ENCODE measurements around the gene NAA35.
A peak's percentile ranks its signal among the peaks of the same experiment; 100 is the strongest.
"Not testable (repeated sequence)": the region's sequence is repeated elsewhere in the genome, so short reads cannot be mapped to it uniquely, and the experiment has no call there.

Gene NAA35

GRCh38 chr9:85943757-85944430 lies 2.9 kb downstream of the NAA35 start:
- no peak overlapping the region for H3K9ac ChIP-seq
- peaks cover 56% of the 10 kb centered on the region for H3K36me3 ChIP-seq
- H3K27me3 ChIP-seq: no peaks in the 10 kb centered on the region
- H3K4me1 ChIP-seq: peaks cover 47% of the 10 kb centered on the region
- no peak overlapping the region for H3K4me3 ChIP-seq
- H3K27ac ChIP-seq: no peak overlapping the region
- no peaks in the 10 kb centered on the region for H3K9me3 ChIP-seq
- peaks cover 66% of the 10 kb centered on the region for H4K20me1 ChIP-seq
- peak overlapping the region; percentile 54 for H3K4me2 ChIP-seq
- TF ChIP-seq Cebpa-rat (IDR thresholded peaks at IDR 0.05): no peak

- peaks cover 47% of the 10 kb centered on the region for H3K4me1 ChIP-seq
- H3K36me3 ChIP-seq: peaks cover 63% of the 10 kb centered on the region
- no peaks in the 10 kb centered on the region for H3K9me3 ChIP-seq
- no peaks in the 10 kb centered on the region for H3K27me3 ChIP-seq
- H4K20me1 ChIP-seq: peaks cover 72% of the 10 kb centered on the region
- TF ChIP-seq Cebpa-rat (IDR thresholded peaks at IDR 0.05): no peak
- no peak overlapping the region for H3K4me3 ChIP-seq
- H3K27ac ChIP-seq: no peak overlapping the region
- H3K9ac ChIP-seq: no peak overlapping the region
- H3K4me2 ChIP-seq: peak overlapping the region; percentile 54
These were observed 3.7 kb downstream of the NAA35 start for GRCh38 chr9:85944672-85945071.

- Histone ChIP-seq H3K4me3 (no peak overlapping the region), H3K4me1 (peaks cover 7% of the 10 kb centered on the region), H3K27me3 (no peaks in the 10 kb centered on the region), H3K9me3 (no peaks in the 10 kb centered on the region), H3K9ac (no peak overlapping the region), H3K36me3 (peaks cover 88% of the 10 kb centered on the region), H3K27ac (no peak overlapping the region), H3K4me2 (no peak overlapping the region), H4K20me1 (peaks cover 78% of the 10 kb centered on the region)
- TF ChIP-seq Cebpa-rat (IDR thresholded peaks at IDR 0.05): no peak
These were observed 8.8 kb downstream of the NAA35 start for GRCh38 chr9:85949586-85950335.

GRCh38 chr9:85959955-85960354 lies 19.0 kb downstream of the NAA35 start:
- Histone ChIP-seq H3K4me1 (no peaks in the 10 kb centered on the region), H3K36me3 (peaks cover 57% of the 10 kb centered on the region), H3K27me3 (no peaks in the 10 kb centered on the region), H4K20me1 (no peaks in the 10 kb centered on the region), H3K9ac (no peak overlapping the region), H3K27ac (no peak overlapping the region), H3K4me2 (no peak overlapping the region), H3K9me3 (no peaks in the 10 kb centered on the region), H3K4me3 (no peak overlapping the region)
- no peak for TF ChIP-seq Cebpa-rat (IDR thresholded peaks at IDR 0.05)

- Histone ChIP-seq H3K9ac (no peak overlapping the region), H4K20me1 (no peaks in the 10 kb centered on the region), H3K27me3 (no peaks in the 10 kb centered on the region), H3K36me3 (peaks cover 63% of the 10 kb centered on the region), H3K9me3 (no peaks in the 10 kb centered on the region), H3K4me1 (no peaks in the 10 kb centered on the region), H3K27ac (no peak overlapping the region), H3K4me2 (no peak overlapping the region), H3K4me3 (no peak overlapping the region)
- TF ChIP-seq Cebpa-rat (IDR thresholded peaks at IDR 0.05): no peak
These were observed 19.7 kb downstream of the NAA35 start for GRCh38 chr9:85960688-85961093.

GRCh38 chr9:85964526-85964925 lies 23.6 kb downstream of the NAA35 start:
- Histone ChIP-seq H3K9ac (no peak overlapping the region), H3K36me3 (peaks cover 71% of the 10 kb centered on the region), H3K4me1 (no peaks in the 10 kb centered on the region), H3K27me3 (no peaks in the 10 kb centered on the region), H3K9me3 (no peaks in the 10 kb centered on the region), H3K4me3 (no peak overlapping the region), H3K4me2 (no peak overlapping the region), H4K20me1 (no peaks in the 10 kb centered on the region), H3K27ac (no peak overlapping the region)
- no peak for TF ChIP-seq Cebpa-rat (IDR thresholded peaks at IDR 0.05)

GRCh38 chr9:85964949-85965348 lies 24.0 kb downstream of the NAA35 start:
- peaks cover 75% of the 10 kb centered on the region for H3K36me3 ChIP-seq

GRCh38 chr9:85969727-85970126 lies 28.8 kb downstream of the NAA35 start:
- no peak overlapping the region for H3K9ac ChIP-seq
- no peaks in the 10 kb centered on the region for H4K20me1 ChIP-seq
- no peak overlapping the region for H3K4me3 ChIP-seq
- no peak for TF ChIP-seq Cebpa-rat (IDR thresholded peaks at IDR 0.05)
- no peak overlapping the region for H3K4me2 ChIP-seq
- H3K36me3 ChIP-seq: peaks cover 80% of the 10 kb centered on the region
- H3K27ac ChIP-seq: no peak overlapping the region
- H3K9me3 ChIP-seq: no peaks in the 10 kb centered on the region
- no peaks in the 10 kb centered on the region for H3K27me3 ChIP-seq
- H3K4me1 ChIP-seq: no peaks in the 10 kb centered on the region

More at GRCh38 chr9:85964949-85965348, 24.0 kb downstream of the NAA35 start:
- Histone ChIP-seq H3K4me3 (no peak overlapping the region), H4K20me1 (no peaks in the 10 kb centered on the region), H3K27ac (no peak overlapping the region), H3K9me3 (no peaks in the 10 kb centered on the region), H3K4me2 (no peak overlapping the region), H3K27me3 (no peaks in the 10 kb centered on the region), H3K9ac (no peak overlapping the region), H3K4me1 (no peaks in the 10 kb centered on the region)
- no peak for TF ChIP-seq Cebpa-rat (IDR thresholded peaks at IDR 0.05)

GRCh38 chr9:85971731-85972130 lies 30.8 kb downstream of the NAA35 start:
- H3K9me3 ChIP-seq: no peaks in the 10 kb centered on the region
- H3K36me3 ChIP-seq: peaks cover 69% of the 10 kb centered on the region
- H3K4me1 ChIP-seq: no peaks in the 10 kb centered on the region
- no peaks in the 10 kb centered on the region for H3K27me3 ChIP-seq
- H4K20me1 ChIP-seq: no peaks in the 10 kb centered on the region
- TF ChIP-seq Cebpa-rat (IDR thresholded peaks at IDR 0.05): no peak
- no peak overlapping the region for H3K4me3 ChIP-seq
- H3K27ac ChIP-seq: no peak overlapping the region
- H3K4me2 ChIP-seq: no peak overlapping the region
- H3K9ac ChIP-seq: no peak overlapping the region

- H3K4me2 ChIP-seq: no peak overlapping the region
- H3K4me1 ChIP-seq: no peaks in the 10 kb centered on the region
- H4K20me1 ChIP-seq: no peaks in the 10 kb centered on the region
- H3K4me3 ChIP-seq: no peak overlapping the region
- no peaks in the 10 kb centered on the region for H3K27me3 ChIP-seq
- no peak overlapping the region for H3K9ac ChIP-seq
- no peak for TF ChIP-seq Cebpa-rat (IDR thresholded peaks at IDR 0.05)
- H3K36me3 ChIP-seq: peaks cover 59% of the 10 kb centered on the region
- no peak overlapping the region for H3K27ac ChIP-seq
- no peaks in the 10 kb centered on the region for H3K9me3 ChIP-seq
These were observed 32.3 kb downstream of the NAA35 start for GRCh38 chr9:85973238-85973637.

- not testable (repeated sequence) for H3K9me3 ChIP-seq, H3K9ac ChIP-seq, H3K4me1 ChIP-seq, H3K4me3 ChIP-seq, H3K27ac ChIP-seq, H4K20me1 ChIP-seq, H3K27me3 ChIP-seq, H3K4me2 ChIP-seq
- H3K36me3 ChIP-seq: peaks cover 64% of the 10 kb centered on the region
These were observed 33.2 kb downstream of the NAA35 start for GRCh38 chr9:85974055-85974547.

All from BLaER1 (cell line).